ENCODE data around the gene PMM1. TPM values are rescaled to one million over a fixed set of nuclear protein-coding genes. Genes with fewer than 3 reads are reported as not detected.

Gene PMM1
- total RNA-seq, 1 experiment from 2014 or later = 19.8 TPM

- Mint-ChIP-seq H3K9me3 (no peaks in the 10 kb centered on the region), H3K27me3 (ENCODE audit: low read depth) (peaks cover 2% of the 10 kb centered on the region; the same call in 1 of the 2 replicates), H3K4me3 (no peak overlapping the region), H3K27ac (peak overlapping the region in 1 of 3 experiments; percentile 74; a peak in 1 of 7 replicates), H3K4me1 (peaks cover 3 to 4% of the 10 kb centered on the region in 2 experiments; a peak in 2 of 4 replicates), H3K36me3 (ENCODE audit: insufficient read depth in 1 of 3, low read depth in 3 of 3) (no peaks in the 10 kb centered on the region; a peak in 1 of 7 replicates)
- Histone ChIP-seq H3K23me2 (ENCODE audit: insufficient read length, low read depth, low read length, poor library complexity, severe bottlenecking) (no peaks in the 10 kb centered on the region), H2BK5ac (ENCODE audit: insufficient read length, low read length) (no peak overlapping the region), H2BK15ac (ENCODE audit: low read depth, low read length) (no peak overlapping the region), H4K8ac (replicated peaks; ENCODE audit: insufficient read length, low read depth, low read length) (no peak overlapping the region), H2BK12ac (ENCODE audit: insufficient read length, low read depth, low read length) (no peak overlapping the region), H3K23ac (ENCODE audit: insufficient read length, low read depth, low read length) (no peak overlapping the region), H2AK5ac (ENCODE audit: insufficient read length, low read length) (no peak overlapping the region), H3K79me2 (ENCODE audit: insufficient read depth, low read length) (no peaks in the 10 kb centered on the region), H2AFZ (ENCODE audit: low read length) (no peak overlapping the region), H3K18ac (ENCODE audit: insufficient read length, low read depth, low read length) (no peak overlapping the region), H3K27ac (ENCODE audit: insufficient read length, low read depth, low read length) (no peak overlapping the region), H3K4me2 (ENCODE audit: insufficient read depth, insufficient read length, low read length) (no peak overlapping the region), H3K9ac (ENCODE audit: extremely low read depth, insufficient read length, low read length) (no peak overlapping the region), H3K56ac (ENCODE audit: insufficient read length, low read depth, low read length) (no peak overlapping the region), H3K27me3 (ENCODE audit: insufficient read depth, low read length) (no peaks in the 10 kb centered on the region), H3T11ph (ENCODE audit: low read length) (no peak overlapping the region), H3K14ac (ENCODE audit: insufficient read depth, low read length) (no peak overlapping the region), H3K9me3 (ENCODE audit: control insufficient read depth, low read depth, low read length) (no peaks in the 10 kb centered on the region), H2BK120ac (ENCODE audit: low read depth, low read length, poor library complexity, severe bottlenecking) (no peak overlapping the region), H4K5ac (ENCODE audit: insufficient read length, low read depth, low read length) (no peak overlapping the region), H3K4ac (ENCODE audit: low read depth, low read length) (no peak overlapping the region), H3K4me1 (ENCODE audit: insufficient read depth, low read length) (no peaks in the 10 kb centered on the region), H2BK20ac (ENCODE audit: low read depth, low read length, poor library complexity, severe bottlenecking) (no peak overlapping the region), H3K79me1 (ENCODE audit: insufficient read depth, low read depth, low read length, poor library complexity, severe bottlenecking) (no peaks in the 10 kb centered on the region), H4K91ac (ENCODE audit: insufficient read length, low read depth, low read length) (no peak overlapping the region), H4K20me1 (ENCODE audit: control insufficient read depth, insufficient read depth, insufficient read length) (no peaks in the 10 kb centered on the region)
- no peak for DNase-seq
- no CpG with 5 or more reads among the region's 3 CpGs for WGBS (ENCODE audit: extremely low coverage, insufficient read length, low lambda C conversion rate)
- no peak for TF ChIP-seq CTCF (conservative IDR thresholded peaks at IDR 0.05)
These were observed 19.4 kb downstream of the PMM1 start for GRCh38 chr22:41570221-41570620.
